GM23248 (cell line): ENCODE data around the gene PDX1.

Experiments used
- EZH2 ChIP-seq: fragments of 200-600 bp; sonication (generic); IDR thresholded peaks from 2 replicates; pipeline ENCODE4 v1.6.1; 2018; ENCODE audit warnings: antibody characterized with exemption, mild to moderate bottlenecking; ENCODE audit not compliant: insufficient read depth, poor library complexity, severe bottlenecking
- EZH2phosphoT487 ChIP-seq: fragments of 200-600 bp; sonication (generic); IDR thresholded peaks from 2 replicates; pipeline ENCODE4 v1.6.1; 2018; ENCODE audit warnings: antibody characterized with exemption, moderate library complexity, mild to moderate bottlenecking, low read depth; ENCODE audit not compliant: insufficient read depth

DNA sequence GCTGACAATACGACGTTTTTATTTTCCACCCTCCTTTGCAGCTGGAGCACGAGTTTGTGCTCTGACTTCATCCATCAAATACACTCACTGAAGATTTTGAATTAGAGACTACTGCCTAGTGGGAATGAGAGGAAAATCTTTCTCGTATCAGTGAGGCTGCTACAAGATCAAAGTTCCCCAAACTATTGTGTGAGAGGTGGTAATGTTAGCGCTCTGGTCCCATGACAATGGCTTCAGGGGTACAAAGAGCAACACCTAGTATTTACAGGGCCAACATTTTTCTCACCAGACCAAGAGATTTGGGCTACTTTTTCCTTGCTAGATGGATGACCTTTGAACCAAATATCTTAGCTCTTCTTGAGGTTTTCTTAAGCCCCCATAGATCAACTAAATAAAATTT is 30.3 kb upstream of the PDX1 start:
- no peak for TF ChIP-seq EZH2
- no peak for TF ChIP-seq EZH2phosphoT487
